Measurements from ENCODE around the gene KIAA1328. TPM values are rescaled to one million over a fixed set of nuclear protein-coding genes. Genes with fewer than 3 reads are reported as not detected.

Gene KIAA1328
- polyA plus RNA-seq, 1 of the 3 experiments (the other 2 are of a cell fraction): 2.6 TPM

DNA sequence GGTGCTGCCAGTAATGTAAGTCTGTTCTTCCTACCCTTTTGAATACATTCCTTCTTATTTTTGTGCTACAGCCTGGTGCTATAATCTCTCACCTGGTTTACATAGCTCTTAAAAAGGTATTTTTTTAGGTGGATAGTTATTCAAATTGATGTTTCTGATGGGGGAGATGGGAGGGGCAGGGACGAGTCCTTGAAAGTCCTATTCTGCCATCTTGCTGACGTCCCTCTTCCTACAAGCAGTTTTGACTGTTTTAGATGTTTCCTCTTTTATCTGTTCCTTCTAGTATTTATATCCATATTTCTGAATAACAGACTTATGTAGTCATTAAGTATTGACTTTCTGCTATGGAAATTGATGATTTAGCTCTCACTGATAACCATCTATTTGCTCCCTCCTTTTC lies 256.4 kb downstream of the KIAA1328 start:
- Histone ChIP-seq H3K4me2 (no peak overlapping the region), H3K9ac (no peak overlapping the region), H3K79me2 (ENCODE audit: insufficient read depth) (no peaks in the 10 kb centered on the region), H3K27me3 (ENCODE audit: insufficient read depth) (no peaks in the 10 kb centered on the region), H3K4me1 (ENCODE audit: control insufficient read depth in 1 of 2, insufficient read depth in 2 of 2, low read depth in 1 of 2, low read length in 1 of 2) (no peaks in the 10 kb centered on the region), H3K9me2 (no peaks in the 10 kb centered on the region), H4K20me1 (ENCODE audit: insufficient read depth) (no peaks in the 10 kb centered on the region), H3K36me3 (replicated peaks in 1 of 2; ENCODE audit: control insufficient read depth in 1 of 2, insufficient read depth in 2 of 2, low read length in 1 of 2) (no peaks in the 10 kb centered on the region), H3K27ac (ENCODE audit: low read depth in 2 of 2, low read length in 1 of 2) (no peak overlapping the region), H3K4me3 (ENCODE audit: low read depth in 2 of 2, low read length in 1 of 2) (no peak overlapping the region), H3F3A (replicated peaks; ENCODE audit: insufficient read depth) (no peaks in the 10 kb centered on the region), H2AFZ (ENCODE audit: low read depth) (no peak overlapping the region), H3K9me3 (no peaks in the 10 kb centered on the region)
- ChIA-PET CTCF (no interaction called here), POLR2A (no interaction called here)
- WGBS (ENCODE audit: low lambda C conversion rate): 70% methylated on average over 2 of the region's 2 CpGs
- no peak for DNase-seq
- no peak for TF ChIP-seq FOXM1 (IDR thresholded peaks at IDR 0.05; ENCODE audit: low read depth)
- no peak for TF ChIP-seq EZH2phosphoT487 (IDR thresholded peaks at IDR 0.05; ENCODE audit: borderline replicate concordance, low read depth)
- no peak for TF ChIP-seq POLR2AphosphoS5 (IDR thresholded peaks at IDR 0.05; ENCODE audit: low read depth, low read length)

DNA sequence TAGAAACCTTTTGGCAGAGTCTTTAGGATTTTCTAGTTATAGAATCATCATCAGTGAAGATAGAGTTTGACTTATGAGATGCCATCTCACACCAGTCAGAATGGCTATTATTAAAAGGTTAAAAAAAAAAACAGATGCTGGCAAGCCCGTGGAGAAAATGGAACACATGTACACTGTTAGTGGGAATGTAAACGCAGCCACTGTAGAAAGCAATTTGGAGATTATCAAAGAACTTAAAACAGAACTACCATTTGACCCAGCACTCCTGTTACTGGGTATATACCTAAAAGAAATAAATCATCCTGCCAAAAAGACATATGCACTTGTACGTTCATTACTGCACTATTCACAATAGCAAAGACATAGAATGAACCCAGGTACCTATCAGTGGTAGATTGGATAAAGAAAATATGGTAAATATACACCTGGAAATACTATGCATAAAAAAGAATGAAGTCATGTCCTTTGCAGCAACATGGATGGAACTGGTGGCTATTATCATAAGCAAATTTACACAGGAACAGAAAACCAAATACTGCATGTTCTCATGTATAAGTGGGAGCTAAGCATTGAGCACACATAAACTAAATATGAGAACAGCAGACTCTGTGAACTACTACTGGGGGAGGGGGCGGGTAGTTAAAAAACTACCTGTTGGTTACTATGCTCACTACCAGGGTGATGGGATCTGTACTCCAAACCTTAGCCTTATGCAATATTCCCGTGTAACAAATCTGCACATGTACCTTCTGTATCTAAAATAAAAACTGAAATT lies 279.0 kb downstream of the KIAA1328 start:
- TF ChIP-seq, protein P1, sequence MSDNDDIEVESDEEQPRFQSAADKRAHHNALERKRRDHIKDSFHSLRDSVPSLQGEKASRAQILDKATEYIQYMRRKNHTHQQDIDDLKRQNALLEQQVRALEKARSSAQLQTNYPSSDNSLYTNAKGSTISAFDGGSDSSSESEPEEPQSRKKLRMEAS (IDR thresholded peaks at IDR 0.05; ENCODE audit: low read depth): no peak
- TF ChIP-seq GATA2 (CRISPR knock-in tag; IDR thresholded peaks at IDR 0.05): peak; percentile 46
- POLR2A ChIA-PET: no interaction called here

DNA sequence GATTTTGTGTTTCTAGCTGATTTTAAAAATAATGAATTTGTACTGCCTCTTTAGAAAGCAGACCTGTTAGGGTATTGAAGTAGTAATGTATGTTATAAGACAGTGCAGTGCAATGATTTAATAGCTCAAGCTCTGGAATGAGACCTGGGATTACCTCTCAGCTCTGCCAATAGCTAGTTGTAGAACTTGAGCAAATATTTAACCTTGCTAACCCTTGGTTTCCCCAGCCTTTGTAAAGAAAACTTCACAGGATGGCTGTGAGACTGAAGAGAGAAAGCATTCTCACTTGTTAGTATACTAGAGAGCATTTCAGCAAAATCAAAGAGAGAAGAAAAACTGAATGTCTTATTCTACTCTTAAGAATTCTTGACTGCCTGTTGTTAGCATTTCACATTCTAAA lies 293.9 kb downstream of the KIAA1328 start:
- peak overlapping the region in 1 of 2 experiments; percentile 39; a peak in 1 of 4 replicates for H3K27ac ChIP-seq (ENCODE audit: low read depth in 2 of 2, low read length in 1 of 2)
- H3K79me2 ChIP-seq (ENCODE audit: insufficient read depth): no peaks in the 10 kb centered on the region
- no peak overlapping the region for H3K4me3 ChIP-seq (ENCODE audit: low read depth in 2 of 2, low read length in 1 of 2)
- H2AFZ ChIP-seq (ENCODE audit: low read depth): no peak overlapping the region
- no peaks in the 10 kb centered on the region for H3K27me3 ChIP-seq (ENCODE audit: insufficient read depth)
- H3K4me1 ChIP-seq (ENCODE audit: control insufficient read depth in 1 of 2, insufficient read depth in 2 of 2, low read depth in 1 of 2, low read length in 1 of 2): no peaks in the 10 kb centered on the region
- no peaks in the 10 kb centered on the region for H3K9me3 ChIP-seq
- no peaks in the 10 kb centered on the region for H3F3A ChIP-seq (replicated peaks; ENCODE audit: insufficient read depth)
- no peak overlapping the region for H3K4me2 ChIP-seq
- H4K20me1 ChIP-seq (ENCODE audit: insufficient read depth): no peaks in the 10 kb centered on the region
- H3K9me2 ChIP-seq: no peaks in the 10 kb centered on the region
- POLR2A ChIA-PET: no interaction called here
- no peaks in the 10 kb centered on the region for H3K36me3 ChIP-seq (replicated peaks in 1 of 2; ENCODE audit: control insufficient read depth in 1 of 2, insufficient read depth in 2 of 2, low read length in 1 of 2)
- H3K9ac ChIP-seq: no peak overlapping the region
- no peak for DNase-seq
- CTCF ChIA-PET: interaction anchor here (1.2 kb wide), 1 partner anchor 32 kb away, joined by 3 read pairs; no protein-coding TSS in a partner anchor
- TF ChIP-seq NRF1 (IDR thresholded peaks at IDR 0.05; ENCODE audit: low read depth, low read length) (no peak), EP300 (IDR thresholded peaks at IDR 0.05; ENCODE audit: borderline replicate concordance in 1 of 2, low read depth in 1 of 2, low read length in 1 of 2) (no peak), RCOR1 (IDR thresholded peaks at IDR 0.05; ENCODE audit: low read length) (no peak), FOSL2 (IDR thresholded peaks at IDR 0.05; ENCODE audit: borderline replicate concordance, low read depth) (no peak), TAF1 (IDR thresholded peaks at IDR 0.05; ENCODE audit: borderline replicate concordance, low read depth, low read length) (no peak), MXI1 (IDR thresholded peaks at IDR 0.05; ENCODE audit: low read depth, low read length) (no peak), EZH2phosphoT487 (IDR thresholded peaks at IDR 0.05; ENCODE audit: borderline replicate concordance, low read depth) (no peak), JUND (IDR thresholded peaks at IDR 0.05) (no peak), RAD21 (IDR thresholded peaks at IDR 0.05; ENCODE audit: low read length) (no peak), RXRA (IDR thresholded peaks at IDR 0.05; ENCODE audit: borderline replicate concordance, low read depth) (no peak), SMC3 (IDR thresholded peaks at IDR 0.05; ENCODE audit: low read depth, low read length) (no peak)
- TF ChIP-seq, protein P1 (IDR thresholded peaks at IDR 0.05; ENCODE audit: low read depth): no peak
- TF ChIP-seq, protein P2, sequence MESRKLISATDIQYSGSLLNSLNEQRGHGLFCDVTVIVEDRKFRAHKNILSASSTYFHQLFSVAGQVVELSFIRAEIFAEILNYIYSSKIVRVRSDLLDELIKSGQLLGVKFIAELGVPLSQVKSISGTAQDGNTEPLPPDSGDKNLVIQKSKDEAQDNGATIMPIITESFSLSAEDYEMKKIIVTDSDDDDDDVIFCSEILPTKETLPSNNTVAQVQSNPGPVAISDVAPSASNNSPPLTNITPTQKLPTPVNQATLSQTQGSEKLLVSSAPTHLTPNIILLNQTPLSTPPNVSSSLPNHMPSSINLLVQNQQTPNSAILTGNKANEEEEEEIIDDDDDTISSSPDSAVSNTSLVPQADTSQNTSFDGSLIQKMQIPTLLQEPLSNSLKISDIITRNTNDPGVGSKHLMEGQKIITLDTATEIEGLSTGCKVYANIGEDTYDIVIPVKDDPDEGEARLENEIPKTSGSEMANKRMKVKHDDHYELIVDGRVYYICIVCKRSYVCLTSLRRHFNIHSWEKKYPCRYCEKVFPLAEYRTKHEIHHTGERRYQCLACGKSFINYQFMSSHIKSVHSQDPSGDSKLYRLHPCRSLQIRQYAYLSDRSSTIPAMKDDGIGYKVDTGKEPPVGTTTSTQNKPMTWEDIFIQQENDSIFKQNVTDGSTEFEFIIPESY (IDR thresholded peaks at IDR 0.05; ENCODE audit: borderline replicate concordance, low read depth): no peak
- TF ChIP-seq, protein P3, sequence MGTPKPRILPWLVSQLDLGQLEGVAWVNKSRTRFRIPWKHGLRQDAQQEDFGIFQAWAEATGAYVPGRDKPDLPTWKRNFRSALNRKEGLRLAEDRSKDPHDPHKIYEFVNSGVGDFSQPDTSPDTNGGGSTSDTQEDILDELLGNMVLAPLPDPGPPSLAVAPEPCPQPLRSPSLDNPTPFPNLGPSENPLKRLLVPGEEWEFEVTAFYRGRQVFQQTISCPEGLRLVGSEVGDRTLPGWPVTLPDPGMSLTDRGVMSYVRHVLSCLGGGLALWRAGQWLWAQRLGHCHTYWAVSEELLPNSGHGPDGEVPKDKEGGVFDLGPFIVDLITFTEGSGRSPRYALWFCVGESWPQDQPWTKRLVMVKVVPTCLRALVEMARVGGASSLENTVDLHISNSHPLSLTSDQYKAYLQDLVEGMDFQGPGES (IDR thresholded peaks at IDR 0.05; ENCODE audit: low read depth, low read length): no peak

More for the DNA sequence above, 279.0 kb downstream of the KIAA1328 start:
- no peak overlapping the region for H3K4me3 ChIP-seq (ENCODE audit: low read depth in 2 of 2, low read length in 1 of 2)
- H3F3A ChIP-seq (replicated peaks; ENCODE audit: insufficient read depth): no peaks in the 10 kb centered on the region
- H3K9ac ChIP-seq: no peak overlapping the region
- H3K27me3 ChIP-seq (ENCODE audit: insufficient read depth): no peaks in the 10 kb centered on the region
- no peaks in the 10 kb centered on the region for H3K36me3 ChIP-seq (replicated peaks in 1 of 2; ENCODE audit: control insufficient read depth in 1 of 2, insufficient read depth in 2 of 2, low read length in 1 of 2)
- H3K9me3 ChIP-seq: peaks cover 5% of the 10 kb centered on the region; the same call in 1 of the 2 replicates
- CTCF ChIA-PET: interaction anchor here (1.1 kb wide), 1 partner anchor 32 kb away, joined by 3 read pairs; no protein-coding TSS in a partner anchor
- no peaks in the 10 kb centered on the region for H3K4me1 ChIP-seq (ENCODE audit: control insufficient read depth in 1 of 2, insufficient read depth in 2 of 2, low read depth in 1 of 2, low read length in 1 of 2)
- WGBS (ENCODE audit: low lambda C conversion rate): 34% methylated on average over 5 of the region's 5 CpGs
- H4K20me1 ChIP-seq (ENCODE audit: insufficient read depth): no peaks in the 10 kb centered on the region
- no peaks in the 10 kb centered on the region for H3K9me2 ChIP-seq
- H3K4me2 ChIP-seq: no peak overlapping the region
- no peak overlapping the region for H2AFZ ChIP-seq (ENCODE audit: low read depth)
- H3K27ac ChIP-seq (ENCODE audit: low read depth in 2 of 2, low read length in 1 of 2): no peak overlapping the region
- DNase-seq: no peak
- no peaks in the 10 kb centered on the region for H3K79me2 ChIP-seq (ENCODE audit: insufficient read depth)

Measured in SK-N-SH (cell line).